Measurements from ENCODE around the gene FLT1.

DNA sequence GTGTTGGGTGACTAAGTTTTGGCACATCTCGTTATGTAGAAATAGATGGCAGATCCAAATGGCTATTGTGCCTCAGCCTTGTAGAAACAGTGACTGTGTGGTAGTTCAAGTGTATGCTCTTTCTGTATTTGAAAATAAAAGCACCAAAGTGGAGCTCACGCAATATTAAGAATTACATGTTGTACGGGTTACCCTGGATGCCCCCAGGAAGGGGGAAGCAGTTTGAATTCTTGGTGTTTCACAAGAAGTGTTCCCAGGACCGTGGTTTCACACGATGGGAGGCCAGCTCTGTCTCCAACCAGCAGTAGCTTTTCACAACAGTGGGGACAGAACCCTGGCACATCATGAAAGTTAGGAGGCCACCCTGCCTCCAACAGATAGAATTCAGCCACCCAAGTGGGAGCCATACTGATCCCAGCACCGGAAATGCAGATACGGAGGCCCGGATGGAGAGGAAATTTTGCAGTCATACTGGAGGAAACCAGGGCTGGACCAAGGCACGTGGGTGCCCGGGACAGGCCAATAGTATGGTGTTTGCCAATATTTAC, 8.9 kb downstream of the FLT1 start:
- TF ChIP-seq CTCF (IDR thresholded peaks at IDR 0.05) (no peak), ZFX (IDR thresholded peaks at IDR 0.05; ENCODE audit: borderline replicate concordance) (no peak)

All from 22Rv1 (cell line).